Vagina (tissue), 2 donors: ENCODE results near the gene PLCB3. TPM values are rescaled to one million over a fixed set of nuclear protein-coding genes. Genes with fewer than 3 reads are reported as not detected.

Experiments
- DNase-seq, 2 donors: peaks; one replicate each; pipeline ENCODE4 v3.0.0-alpha.2; 2017; ENCODE audit errors: extremely low spot score in 2 of 2
- H3K27ac ChIP-seq: fragments of 200-600 bp; sonication (generic); one replicate; pipeline ENCODE4 v1.5.1; 2019
- H3K27me3 ChIP-seq: fragments of 200-600 bp; sonication (generic); one replicate; pipeline ENCODE4 v1.5.1; 2019
- H3K36me3 ChIP-seq, 2 donors: fragments of 200-600 bp; sonication (generic); one replicate each; pipeline ENCODE4 v1.5.1; 2017 to 2019
- H3K4me1 ChIP-seq: fragments of 200-600 bp; sonication (generic); one replicate; pipeline ENCODE4 v1.5.1; 2019
- H3K4me3 ChIP-seq, 2 donors: fragments of 200-600 bp; sonication (generic); 1 replicate in 1 of 2; 2 replicates in 1 of 2; pipeline ENCODE4 v1.5.1; 2016 to 2019
- H3K9me3 ChIP-seq: fragments of 200-600 bp; sonication (generic); one replicate; pipeline ENCODE4 v1.5.1; 2019
- POLR2A ChIP-seq, 2 donors: fragments of 450-650 bp; IDR thresholded peaks; one replicate each; pipeline ENCODE4 v1.6.1; 2017; ENCODE audit warnings: antibody characterized with exemption in 2 of 2, mild to moderate bottlenecking in 2 of 2, moderate library complexity in 2 of 2
- POLR2AphosphoS5 ChIP-seq, 2 donors: sonication (generic); formaldehyde crosslinking; IDR thresholded peaks; one replicate each; pipeline ENCODE4 v1.9.0; 2017; ENCODE audit warnings: antibody characterized with exemption in 2 of 2, mild to moderate bottlenecking in 2 of 2, low read depth in 1 of 2; ENCODE audit not compliant: insufficient read depth in 1 of 2
- intact Hi-C: fragments of 100-400 bp; cut with DNase I; formaldehyde crosslinking; loops from one replicate; pipeline ENCODE4 v1.15.1; 2023
- total RNA-seq: library from RNA; depleted of rRNA; stranded (reverse); fragments of >200 nt; gene quantifications from one replicate; pipeline ENCODE4 v1.2.3, GENCODE V29; 2016
- TF ChIP-seq, protein P1 (sequence below), 3 experiments: fragments of 450-650 bp in 2 of 3; fragments of 200-600 bp in 1 of 3; sonication (generic) in 1 of 3; IDR thresholded peaks; one replicate each; pipeline ENCODE4 v1.5.1; 2017 to 2019; ENCODE audit warnings: antibody characterized with exemption in 3 of 3, mild to moderate bottlenecking in 2 of 3, moderate library complexity in 2 of 3

PLCB3 gene
- total RNA-seq, 1 donor from 2014 or later: 33.1 TPM

DNA sequence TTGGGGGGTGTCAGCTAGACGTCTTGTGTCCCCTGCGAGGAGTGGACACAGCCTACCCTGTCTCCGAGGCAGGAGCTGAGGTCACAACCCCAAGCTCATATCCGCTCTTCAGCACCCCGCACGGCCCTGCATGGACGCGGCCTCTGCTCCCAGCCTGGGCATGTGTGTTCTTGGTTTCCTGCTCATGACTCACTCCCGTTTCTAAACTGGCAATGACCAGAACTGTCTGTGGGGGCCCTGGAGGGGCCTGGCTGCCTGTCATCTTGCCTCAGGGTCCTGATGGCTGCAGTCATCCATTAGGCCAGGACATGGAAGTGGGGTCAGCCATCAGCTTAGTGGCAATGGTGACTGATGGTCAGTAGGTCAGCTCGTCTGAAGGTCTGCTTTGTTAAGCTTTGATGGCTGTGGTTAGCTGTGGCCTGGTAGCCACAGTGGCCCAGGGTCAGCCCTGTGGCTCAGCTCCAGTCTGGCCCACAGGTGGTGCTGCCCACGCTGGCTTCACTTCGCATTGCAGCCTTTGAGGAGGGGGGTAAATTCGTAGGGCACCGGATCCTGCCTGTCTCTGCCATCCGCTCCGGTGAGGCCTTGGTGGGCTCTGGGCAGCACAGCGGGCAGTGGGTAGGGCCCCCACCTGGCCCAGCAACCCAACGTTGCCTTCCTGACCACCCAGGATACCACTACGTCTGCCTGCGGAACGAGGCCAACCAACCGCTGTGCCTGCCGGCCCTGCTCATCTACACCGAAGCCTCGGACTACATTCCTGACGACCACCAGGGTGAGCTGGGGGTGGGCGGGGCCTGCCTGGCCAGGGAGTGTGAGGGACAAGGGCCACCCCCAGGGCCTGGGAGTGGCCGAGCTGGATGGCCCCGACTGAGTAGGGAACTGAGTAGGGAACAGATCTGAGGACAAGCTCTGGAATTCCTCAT is 12.0 kb downstream of the PLCB3 start:
- TF ChIP-seq POLR2AphosphoS5 (IDR thresholded peaks at IDR 0.05; ENCODE audit: insufficient read depth in 1 of 2, low read depth in 1 of 2): no peak
- TF ChIP-seq, protein P1, sequence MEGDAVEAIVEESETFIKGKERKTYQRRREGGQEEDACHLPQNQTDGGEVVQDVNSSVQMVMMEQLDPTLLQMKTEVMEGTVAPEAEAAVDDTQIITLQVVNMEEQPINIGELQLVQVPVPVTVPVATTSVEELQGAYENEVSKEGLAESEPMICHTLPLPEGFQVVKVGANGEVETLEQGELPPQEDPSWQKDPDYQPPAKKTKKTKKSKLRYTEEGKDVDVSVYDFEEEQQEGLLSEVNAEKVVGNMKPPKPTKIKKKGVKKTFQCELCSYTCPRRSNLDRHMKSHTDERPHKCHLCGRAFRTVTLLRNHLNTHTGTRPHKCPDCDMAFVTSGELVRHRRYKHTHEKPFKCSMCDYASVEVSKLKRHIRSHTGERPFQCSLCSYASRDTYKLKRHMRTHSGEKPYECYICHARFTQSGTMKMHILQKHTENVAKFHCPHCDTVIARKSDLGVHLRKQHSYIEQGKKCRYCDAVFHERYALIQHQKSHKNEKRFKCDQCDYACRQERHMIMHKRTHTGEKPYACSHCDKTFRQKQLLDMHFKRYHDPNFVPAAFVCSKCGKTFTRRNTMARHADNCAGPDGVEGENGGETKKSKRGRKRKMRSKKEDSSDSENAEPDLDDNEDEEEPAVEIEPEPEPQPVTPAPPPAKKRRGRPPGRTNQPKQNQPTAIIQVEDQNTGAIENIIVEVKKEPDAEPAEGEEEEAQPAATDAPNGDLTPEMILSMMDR (IDR thresholded peaks at IDR 0.05): no peak
- no peak for TF ChIP-seq POLR2A (IDR thresholded peaks at IDR 0.05)
- Histone ChIP-seq H3K4me1 (peaks cover 13% of the 10 kb centered on the region), H3K9me3 (no peaks in the 10 kb centered on the region), H3K36me3 (peaks cover 0 to 67% of the 10 kb centered on the region in 2 donors), H3K27me3 (no peaks in the 10 kb centered on the region), H3K27ac (no peak overlapping the region), H3K4me3 (no peak overlapping the region)
- DNase-seq: no peak
- intact Hi-C loops: no loop called here

DNA sequence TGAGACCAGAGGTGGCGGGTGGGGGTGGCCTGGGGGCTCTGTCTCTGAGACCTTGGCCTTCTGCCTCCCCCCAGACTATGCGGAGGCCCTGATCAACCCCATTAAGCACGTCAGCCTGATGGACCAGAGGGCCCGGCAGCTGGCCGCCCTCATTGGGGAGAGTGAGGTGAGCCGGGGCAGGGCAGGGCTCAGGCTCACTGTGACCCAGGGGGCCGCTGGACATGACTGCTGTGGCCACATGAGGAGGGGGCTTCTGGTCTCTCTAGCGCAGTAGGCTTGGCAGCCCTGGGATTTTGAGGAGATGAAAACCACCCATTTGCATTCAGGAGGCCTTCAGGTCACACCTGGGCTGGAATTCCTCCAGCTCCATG is 12.6 kb downstream of the PLCB3 start:
- peaks cover 19% of the 10 kb centered on the region for H3K4me1 ChIP-seq
- H3K27ac ChIP-seq: no peak overlapping the region
- no peak overlapping the region for H3K4me3 ChIP-seq
- H3K27me3 ChIP-seq: no peaks in the 10 kb centered on the region
- H3K36me3 ChIP-seq: peaks cover 0 to 62% of the 10 kb centered on the region in 2 donors
- H3K9me3 ChIP-seq: no peaks in the 10 kb centered on the region
- TF ChIP-seq POLR2A (IDR thresholded peaks at IDR 0.05) (no peak), POLR2AphosphoS5 (IDR thresholded peaks at IDR 0.05; ENCODE audit: insufficient read depth in 1 of 2, low read depth in 1 of 2) (no peak)
- TF ChIP-seq, protein P1 (IDR thresholded peaks at IDR 0.05): no peak
- no peak for DNase-seq
- intact Hi-C loops: no loop called here

DNA sequence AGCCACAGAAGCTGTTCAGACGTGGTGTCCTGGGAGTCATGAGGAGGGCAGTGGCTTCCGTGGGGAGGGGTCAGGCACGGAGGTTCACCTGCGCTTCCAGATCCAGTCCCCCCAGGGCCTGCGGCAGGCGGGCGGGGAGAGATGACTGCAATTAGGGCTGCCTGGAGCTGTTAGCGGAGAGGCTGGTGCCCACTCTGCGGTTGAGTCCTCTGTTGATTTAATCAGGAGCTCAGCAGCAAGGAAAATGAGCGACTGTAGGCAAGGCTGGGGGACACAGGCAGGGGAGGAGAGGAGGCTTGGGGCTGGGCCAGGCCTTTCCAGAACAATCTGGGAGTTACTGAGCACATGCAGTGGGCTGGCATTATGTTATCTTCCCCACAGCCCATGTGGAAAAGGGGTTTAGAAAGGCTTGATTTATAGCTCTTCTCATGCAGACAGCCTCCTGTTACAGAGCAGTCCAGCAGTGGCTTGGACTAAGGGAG is 13.1 kb downstream of the PLCB3 start:
- Histone ChIP-seq H3K27ac (no peak overlapping the region), H3K27me3 (no peaks in the 10 kb centered on the region), H3K36me3 (peaks cover 0 to 57% of the 10 kb centered on the region in 2 donors), H3K4me1 (peaks cover 21% of the 10 kb centered on the region), H3K4me3 (no peak overlapping the region), H3K9me3 (no peaks in the 10 kb centered on the region)
- TF ChIP-seq POLR2A (IDR thresholded peaks at IDR 0.05): no peak
- no peak for TF ChIP-seq POLR2AphosphoS5 (IDR thresholded peaks at IDR 0.05; ENCODE audit: insufficient read depth in 1 of 2, low read depth in 1 of 2)
- TF ChIP-seq, protein P1 (IDR thresholded peaks at IDR 0.05): no peak
- intact Hi-C loops: no loop called here
- DNase-seq: no peak

DNA sequence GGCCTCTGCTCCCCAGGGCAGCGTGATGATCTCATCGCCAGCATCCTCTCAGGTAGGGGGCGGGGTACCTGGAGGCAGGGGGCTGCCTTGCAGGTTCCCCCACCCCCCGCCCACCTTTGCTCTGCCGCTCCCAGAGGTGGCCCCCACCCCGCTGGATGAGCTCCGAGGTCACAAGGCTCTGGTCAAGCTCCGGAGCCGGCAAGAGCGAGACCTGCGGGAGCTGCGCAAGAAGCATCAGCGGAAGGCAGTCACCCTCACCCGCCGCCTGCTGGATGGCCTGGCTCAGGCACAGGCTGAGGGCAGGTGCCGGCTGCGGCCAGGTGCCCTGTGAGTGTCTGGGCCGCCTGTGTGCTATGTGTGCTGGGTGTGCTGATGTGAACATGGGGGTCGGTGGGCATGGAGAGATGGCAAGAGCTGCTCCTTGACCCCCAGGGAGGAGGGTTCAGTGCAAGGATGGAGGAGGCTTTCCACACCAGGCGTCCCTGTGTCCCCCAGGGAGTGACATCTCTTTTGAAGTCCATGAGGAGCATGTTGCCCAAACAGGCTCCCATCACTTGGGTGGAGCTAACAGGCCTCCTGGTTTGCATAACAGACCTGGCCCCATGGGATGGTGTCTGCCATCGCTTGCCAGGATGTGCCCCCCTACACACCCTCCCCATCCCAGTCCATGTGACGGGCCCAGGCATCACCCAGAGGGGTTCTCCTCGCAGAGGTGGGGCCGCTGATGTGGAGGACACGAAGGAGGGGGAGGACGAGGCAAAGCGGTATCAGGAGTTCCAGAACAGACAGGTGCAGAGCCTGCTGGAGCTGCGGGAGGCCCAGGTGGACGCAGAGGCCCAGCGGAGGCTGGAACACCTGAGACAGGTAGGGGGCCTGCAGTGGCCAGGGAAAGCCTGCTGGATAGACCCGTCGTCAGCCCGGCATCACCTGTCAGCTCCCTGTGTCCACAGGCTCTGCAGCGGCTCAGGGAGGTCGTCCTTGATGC is 14.1 kb downstream of the PLCB3 start:
- Histone ChIP-seq H3K36me3 (peaks cover 0 to 53% of the 10 kb centered on the region in 2 donors), H3K9me3 (no peaks in the 10 kb centered on the region), H3K27ac (no peak overlapping the region), H3K27me3 (no peaks in the 10 kb centered on the region), H3K4me1 (peaks cover 21% of the 10 kb centered on the region), H3K4me3 (no peak overlapping the region)
- DNase-seq: no peak
- TF ChIP-seq, protein P1 (IDR thresholded peaks at IDR 0.05): no peak
- TF ChIP-seq POLR2AphosphoS5 (IDR thresholded peaks at IDR 0.05; ENCODE audit: insufficient read depth in 1 of 2, low read depth in 1 of 2) (no peak), POLR2A (IDR thresholded peaks at IDR 0.05) (no peak)
- intact Hi-C loops: no loop called here
